Measurements from ENCODE around the gene TMEM165.

The TMEM165 gene

DNA sequence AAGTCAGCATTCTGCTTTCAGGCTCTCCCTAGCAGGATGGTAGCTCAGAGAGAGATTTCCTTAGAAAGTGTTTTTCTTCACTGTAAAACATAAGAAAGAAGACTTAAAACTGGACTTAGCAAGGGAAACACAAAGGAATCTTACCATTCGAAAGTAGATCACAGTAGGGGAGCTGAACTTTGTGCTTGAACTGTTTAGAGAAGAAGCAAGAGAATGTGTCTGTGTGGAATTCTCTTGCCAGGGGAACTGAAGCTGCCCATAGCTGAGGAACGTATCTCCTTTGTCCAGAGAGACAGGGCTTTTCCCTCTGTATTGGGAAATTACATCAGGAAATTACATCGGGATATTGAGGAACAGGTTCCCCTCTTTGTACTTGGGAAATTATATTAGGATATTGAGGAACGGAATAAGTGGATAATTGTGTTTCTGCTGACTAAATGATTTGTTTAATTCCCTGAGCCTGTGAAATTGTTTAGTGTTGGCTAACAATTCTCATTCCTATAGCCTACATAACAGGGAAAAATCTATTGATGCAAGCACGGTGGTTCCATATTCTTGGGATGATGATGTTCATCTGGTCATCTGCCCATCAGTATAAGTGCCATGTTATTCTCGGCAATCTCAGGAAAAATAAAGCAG is 28.6 kb upstream of the TMEM165 start:
- H3K4me3 ChIP-seq (ENCODE audit: control insufficient read depth, low read depth, low read length) = no peak overlapping the region
- no peak for DNase-seq (ENCODE audit: low read depth)
- TF ChIP-seq, protein P1, sequence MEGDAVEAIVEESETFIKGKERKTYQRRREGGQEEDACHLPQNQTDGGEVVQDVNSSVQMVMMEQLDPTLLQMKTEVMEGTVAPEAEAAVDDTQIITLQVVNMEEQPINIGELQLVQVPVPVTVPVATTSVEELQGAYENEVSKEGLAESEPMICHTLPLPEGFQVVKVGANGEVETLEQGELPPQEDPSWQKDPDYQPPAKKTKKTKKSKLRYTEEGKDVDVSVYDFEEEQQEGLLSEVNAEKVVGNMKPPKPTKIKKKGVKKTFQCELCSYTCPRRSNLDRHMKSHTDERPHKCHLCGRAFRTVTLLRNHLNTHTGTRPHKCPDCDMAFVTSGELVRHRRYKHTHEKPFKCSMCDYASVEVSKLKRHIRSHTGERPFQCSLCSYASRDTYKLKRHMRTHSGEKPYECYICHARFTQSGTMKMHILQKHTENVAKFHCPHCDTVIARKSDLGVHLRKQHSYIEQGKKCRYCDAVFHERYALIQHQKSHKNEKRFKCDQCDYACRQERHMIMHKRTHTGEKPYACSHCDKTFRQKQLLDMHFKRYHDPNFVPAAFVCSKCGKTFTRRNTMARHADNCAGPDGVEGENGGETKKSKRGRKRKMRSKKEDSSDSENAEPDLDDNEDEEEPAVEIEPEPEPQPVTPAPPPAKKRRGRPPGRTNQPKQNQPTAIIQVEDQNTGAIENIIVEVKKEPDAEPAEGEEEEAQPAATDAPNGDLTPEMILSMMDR (IDR thresholded peaks at IDR 0.05; ENCODE audit: control insufficient read depth, insufficient read depth, low read depth, low read length, missing control alignments) = no peak

- TF ChIP-seq, protein P1 (IDR thresholded peaks at IDR 0.05; ENCODE audit: control insufficient read depth, insufficient read depth, low read depth, low read length, missing control alignments) = no peak
- no peak for DNase-seq (ENCODE audit: low read depth)
- H3K4me3 ChIP-seq (ENCODE audit: control insufficient read depth, low read depth, low read length) = no peak overlapping the region
Observed at GRCh38 chr4:55369968-55370367, 25.8 kb upstream of the TMEM165 start.

DNA sequence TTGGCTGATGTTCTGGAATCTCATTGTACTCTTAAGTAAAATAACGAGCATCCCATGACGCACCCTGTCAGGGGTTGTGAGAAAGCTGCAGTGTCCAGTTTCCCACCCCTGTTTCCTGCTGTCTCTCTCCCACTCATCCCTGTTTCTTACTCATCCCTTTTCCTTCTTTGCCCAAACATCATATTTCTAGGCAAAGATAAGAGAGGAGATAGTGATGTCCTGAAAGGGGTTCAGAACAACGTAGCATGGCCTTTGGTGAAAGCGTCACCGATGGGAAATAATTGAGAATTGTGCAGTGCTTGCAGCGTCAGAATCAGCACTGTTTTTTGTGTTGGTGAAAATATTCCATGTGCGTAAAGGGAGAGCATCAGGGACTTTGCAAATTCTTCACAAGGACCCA is 23.5 kb upstream of the TMEM165 start:
- TF ChIP-seq, protein P1 (IDR thresholded peaks at IDR 0.05; ENCODE audit: control insufficient read depth, insufficient read depth, low read depth, low read length, missing control alignments) = no peak
- no peak for DNase-seq (ENCODE audit: low read depth)
- H3K4me3 ChIP-seq (ENCODE audit: control insufficient read depth, low read depth, low read length) = no peak overlapping the region

- TF ChIP-seq, protein P1 (IDR thresholded peaks at IDR 0.05; ENCODE audit: control insufficient read depth, insufficient read depth, low read depth, low read length, missing control alignments) = no peak
- DNase-seq (ENCODE audit: low read depth) = no peak
Observed at GRCh38 chr4:55373461-55373860, 22.3 kb upstream of the TMEM165 start.

DNA sequence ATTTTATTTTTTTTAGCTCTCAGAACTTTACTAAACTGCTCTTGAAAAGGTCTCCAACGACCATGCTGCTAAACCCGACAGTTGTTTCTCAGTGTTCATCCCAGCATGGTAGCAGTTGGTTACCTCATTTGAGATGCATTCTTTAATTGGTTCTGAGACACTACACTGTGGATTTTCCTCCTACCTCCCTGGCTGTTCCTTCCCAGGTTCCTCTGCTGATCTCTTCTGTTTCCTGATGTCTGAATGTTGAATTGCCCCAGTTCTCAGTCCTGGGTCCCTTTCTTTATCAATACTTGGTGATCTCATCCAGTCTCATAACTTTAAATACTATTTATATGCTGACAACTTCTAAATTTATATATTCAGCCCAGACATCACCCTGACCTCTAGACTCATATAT is 19.1 kb upstream of the TMEM165 start:
- no peak for DNase-seq (ENCODE audit: low read depth)
- H3K4me3 ChIP-seq (ENCODE audit: control insufficient read depth, low read depth, low read length) = no peak overlapping the region
- TF ChIP-seq, protein P1 (IDR thresholded peaks at IDR 0.05; ENCODE audit: control insufficient read depth, insufficient read depth, low read depth, low read length, missing control alignments) = no peak

More at GRCh38 chr4:55373461-55373860, 22.3 kb upstream of the TMEM165 start:
- no peak overlapping the region for H3K4me3 ChIP-seq (ENCODE audit: control insufficient read depth, low read depth, low read length)

DNA sequence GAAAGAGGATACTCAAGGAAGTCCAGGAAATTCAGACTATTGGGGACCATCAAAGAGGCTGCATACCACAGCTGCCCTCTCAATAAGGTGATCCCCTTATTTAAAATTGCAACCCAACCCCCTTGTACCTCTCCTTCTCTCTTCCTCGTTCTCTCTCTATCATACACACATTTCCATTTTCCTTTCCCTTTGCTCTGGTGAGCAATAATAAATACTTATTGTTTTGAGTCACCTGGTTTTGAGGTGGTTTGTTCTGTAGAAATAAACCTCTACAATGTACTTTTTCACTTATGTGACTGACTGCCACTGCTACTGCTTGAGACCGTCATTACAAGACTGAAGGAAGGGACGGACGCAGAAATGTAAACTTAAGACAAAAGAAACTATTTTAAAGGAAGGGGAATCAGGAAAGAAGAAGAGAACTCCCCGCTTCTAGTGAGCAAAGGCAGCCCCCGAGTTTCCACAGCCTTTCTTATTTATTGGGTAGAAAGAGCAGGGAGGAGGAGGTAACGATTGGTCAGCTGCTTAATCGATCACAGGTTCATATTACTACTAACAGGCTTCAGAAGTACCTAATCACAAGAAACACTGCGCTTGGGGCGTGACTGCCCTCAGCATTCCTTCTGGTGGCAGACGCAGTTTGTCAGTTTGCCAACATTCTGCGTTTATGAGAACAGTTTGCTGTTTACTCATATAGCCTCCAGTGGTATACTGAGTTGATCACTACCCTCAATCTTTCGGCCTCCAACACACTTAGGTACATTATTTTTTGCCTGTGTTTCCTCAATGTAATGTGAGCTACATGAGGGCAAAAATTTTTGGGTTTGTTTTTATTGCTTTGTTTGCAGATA is 16.9 kb upstream of the TMEM165 start:
- no peak overlapping the region for H3K4me3 ChIP-seq (ENCODE audit: control insufficient read depth, low read depth, low read length)
- DNase-seq (ENCODE audit: low read depth) = no peak
- TF ChIP-seq, protein P1 (IDR thresholded peaks at IDR 0.05; ENCODE audit: control insufficient read depth, insufficient read depth, low read depth, low read length, missing control alignments) = no peak

Measured in AG09309 (cell line).